ENCODE data around the gene LCLAT1.

LCLAT1 gene

GRCh38 chr2:30482011-30482410 is 35.0 kb downstream of the LCLAT1 start:
- Histone ChIP-seq H3K4me1 (ENCODE audit: control insufficient read depth in 1 of 2, insufficient read depth in 1 of 2, low read depth in 1 of 2, low read length in 1 of 2) (peaks cover 26 to 31% of the 10 kb centered on the region in 2 experiments), H3K27ac (peak overlapping the region; percentile 75), H3K4me3 (ENCODE audit: low read depth in 1 of 2, low read length in 1 of 2) (no peak overlapping the region), H3K9me3 (no peaks in the 10 kb centered on the region), H3K27me3 (no peaks in the 10 kb centered on the region), H3K36me3 (no peaks in the 10 kb centered on the region)
- TF ChIP-seq CTCF (IDR thresholded peaks at IDR 0.05): no peak

DNA sequence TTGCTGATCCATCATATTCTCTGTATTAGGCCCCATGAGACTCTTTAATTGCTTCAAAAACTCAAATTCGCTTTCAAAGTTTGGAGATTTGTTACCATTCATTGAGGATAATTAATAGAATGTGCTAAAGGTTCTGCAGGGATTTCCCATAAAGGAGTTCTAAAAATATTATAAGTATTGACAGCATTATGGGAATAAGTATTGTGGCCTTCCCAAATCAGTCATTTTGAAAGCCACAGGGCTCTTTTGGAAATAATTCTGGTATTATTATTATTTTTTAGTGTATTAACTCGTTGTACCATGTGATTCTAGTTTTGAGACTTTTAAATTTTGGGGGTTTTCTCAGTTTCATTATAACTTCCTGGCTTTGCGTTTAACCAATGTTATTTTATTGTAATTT is 37.1 kb downstream of the LCLAT1 start:
- no peaks in the 10 kb centered on the region for H3K27me3 ChIP-seq
- peaks cover 26 to 31% of the 10 kb centered on the region in 2 experiments for H3K4me1 ChIP-seq (ENCODE audit: control insufficient read depth in 1 of 2, insufficient read depth in 1 of 2, low read depth in 1 of 2, low read length in 1 of 2)
- no peaks in the 10 kb centered on the region for H3K36me3 ChIP-seq
- H3K4me3 ChIP-seq (ENCODE audit: low read depth in 1 of 2, low read length in 1 of 2): no peak overlapping the region
- no peaks in the 10 kb centered on the region for H3K9me3 ChIP-seq
- TF ChIP-seq CTCF (IDR thresholded peaks at IDR 0.05): no peak
- H3K27ac ChIP-seq: no peak overlapping the region

- Histone ChIP-seq H3K4me1 (ENCODE audit: control insufficient read depth in 1 of 2, insufficient read depth in 1 of 2, low read depth in 1 of 2, low read length in 1 of 2) (peaks cover 26 to 31% of the 10 kb centered on the region in 2 experiments), H3K4me3 (ENCODE audit: low read depth in 1 of 2, low read length in 1 of 2) (no peak overlapping the region), H3K27ac (no peak overlapping the region), H3K27me3 (no peaks in the 10 kb centered on the region), H3K36me3 (no peaks in the 10 kb centered on the region), H3K9me3 (no peaks in the 10 kb centered on the region)
- no peak for TF ChIP-seq CTCF (IDR thresholded peaks at IDR 0.05)
Observed at GRCh38 chr2:30484995-30485394, 37.9 kb downstream of the LCLAT1 start.

DNA sequence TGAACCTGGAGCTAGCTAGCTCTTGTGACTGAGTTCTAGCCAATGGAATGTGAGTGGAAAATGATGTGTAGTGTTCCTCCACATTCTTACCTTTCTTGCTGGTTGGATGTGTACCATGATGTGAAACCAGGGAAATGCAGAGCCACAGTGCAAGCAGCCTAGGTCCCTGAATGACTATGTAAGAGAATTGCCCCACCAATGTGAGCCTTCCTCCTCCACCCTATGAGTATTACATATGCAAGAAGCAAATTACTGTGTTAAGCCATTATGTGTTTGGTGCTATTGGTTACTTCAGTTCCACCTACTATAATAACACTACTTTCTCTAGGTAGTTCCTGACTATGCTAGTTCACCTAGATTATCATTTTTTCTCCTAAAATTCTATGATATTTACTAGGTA is 39.6 kb downstream of the LCLAT1 start:
- Histone ChIP-seq H3K4me3 (ENCODE audit: low read depth in 1 of 2, low read length in 1 of 2) (no peak overlapping the region), H3K27ac (no peak overlapping the region), H3K36me3 (no peaks in the 10 kb centered on the region), H3K27me3 (no peaks in the 10 kb centered on the region), H3K4me1 (ENCODE audit: control insufficient read depth in 1 of 2, insufficient read depth in 1 of 2, low read depth in 1 of 2, low read length in 1 of 2) (peaks cover 22 to 25% of the 10 kb centered on the region in 2 experiments), H3K9me3 (no peaks in the 10 kb centered on the region)
- TF ChIP-seq CTCF (IDR thresholded peaks at IDR 0.05): no peak

DNA sequence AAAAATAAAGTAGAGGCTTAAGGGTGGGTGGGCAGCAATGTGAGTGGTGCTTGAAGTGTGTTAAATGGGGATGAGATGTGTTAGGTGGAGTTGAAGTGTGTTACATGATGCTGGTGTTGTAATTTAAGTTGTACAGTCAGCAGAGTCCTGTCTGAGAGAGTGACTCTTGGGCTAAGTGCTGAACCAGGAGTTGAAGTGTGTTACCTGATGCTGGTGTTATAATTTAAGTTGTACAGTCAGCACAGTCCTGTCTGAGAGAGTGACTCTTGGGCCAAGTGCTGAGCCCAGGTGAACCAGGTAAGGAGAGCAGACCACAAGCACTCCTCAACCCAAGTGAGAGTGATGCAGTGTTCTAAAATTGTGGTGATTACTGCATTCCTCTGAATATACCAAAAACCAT is 40.6 kb downstream of the LCLAT1 start:
- Histone ChIP-seq H3K36me3 (no peaks in the 10 kb centered on the region), H3K9me3 (no peaks in the 10 kb centered on the region), H3K27ac (no peak overlapping the region), H3K4me1 (ENCODE audit: control insufficient read depth in 1 of 2, insufficient read depth in 1 of 2, low read depth in 1 of 2, low read length in 1 of 2) (peaks cover 13 to 16% of the 10 kb centered on the region in 2 experiments), H3K4me3 (ENCODE audit: low read depth in 1 of 2, low read length in 1 of 2) (no peak overlapping the region), H3K27me3 (no peaks in the 10 kb centered on the region)
- no peak for TF ChIP-seq CTCF (IDR thresholded peaks at IDR 0.05)
